GM13977 (cell line): ENCODE results near the gene NOS1AP.

Source experiments
- DNase-seq: peaks from one replicate; pipeline ENCODE4 v3.0.0; 2012; ENCODE audit warnings: low spot score
- in situ Hi-C: fragments of 300-500 bp; cut with MboI; formaldehyde crosslinking; loops from one replicate; pipeline ENCODE4 v1.12.0; 2022; ENCODE audit warnings: low sequenced_read_pairs, low pct_unique_long_range_greater_than_20kb, mixed read lengths, inconsistent platforms; ENCODE audit not compliant: unreplicated experiment
- TF ChIP-seq, protein P1 (sequence below): IDR thresholded peaks from 2 replicates; pipeline ENCODE4 v1.5.1; 2012; ENCODE audit warnings: mild to moderate bottlenecking, control low read depth; ENCODE audit not compliant: insufficient read depth; ENCODE audit errors: extremely low read depth, missing control alignments

NOS1AP gene

DNA sequence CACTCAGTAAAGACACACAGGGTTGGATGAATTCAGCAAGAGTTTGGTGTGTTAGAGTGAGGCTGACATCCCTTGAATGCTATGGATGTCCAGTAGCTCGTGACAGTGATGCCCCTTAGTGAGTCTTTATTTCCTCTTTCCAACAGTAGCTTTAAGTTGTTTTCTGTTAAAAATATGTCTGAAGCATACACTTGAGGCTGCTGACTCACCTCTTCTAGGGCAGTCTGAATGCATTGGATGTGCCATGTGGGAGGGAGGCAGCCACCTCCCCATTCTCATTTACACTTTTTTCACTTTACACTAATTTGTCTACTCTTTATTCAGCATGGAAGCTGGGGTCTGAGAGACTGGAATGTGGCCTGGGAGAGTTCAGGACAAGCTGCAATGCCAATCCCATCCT is 17.6 kb downstream of the NOS1AP start:
- TF ChIP-seq, protein P1, sequence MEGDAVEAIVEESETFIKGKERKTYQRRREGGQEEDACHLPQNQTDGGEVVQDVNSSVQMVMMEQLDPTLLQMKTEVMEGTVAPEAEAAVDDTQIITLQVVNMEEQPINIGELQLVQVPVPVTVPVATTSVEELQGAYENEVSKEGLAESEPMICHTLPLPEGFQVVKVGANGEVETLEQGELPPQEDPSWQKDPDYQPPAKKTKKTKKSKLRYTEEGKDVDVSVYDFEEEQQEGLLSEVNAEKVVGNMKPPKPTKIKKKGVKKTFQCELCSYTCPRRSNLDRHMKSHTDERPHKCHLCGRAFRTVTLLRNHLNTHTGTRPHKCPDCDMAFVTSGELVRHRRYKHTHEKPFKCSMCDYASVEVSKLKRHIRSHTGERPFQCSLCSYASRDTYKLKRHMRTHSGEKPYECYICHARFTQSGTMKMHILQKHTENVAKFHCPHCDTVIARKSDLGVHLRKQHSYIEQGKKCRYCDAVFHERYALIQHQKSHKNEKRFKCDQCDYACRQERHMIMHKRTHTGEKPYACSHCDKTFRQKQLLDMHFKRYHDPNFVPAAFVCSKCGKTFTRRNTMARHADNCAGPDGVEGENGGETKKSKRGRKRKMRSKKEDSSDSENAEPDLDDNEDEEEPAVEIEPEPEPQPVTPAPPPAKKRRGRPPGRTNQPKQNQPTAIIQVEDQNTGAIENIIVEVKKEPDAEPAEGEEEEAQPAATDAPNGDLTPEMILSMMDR = no peak
- in situ Hi-C loops = no loop called here
- DNase-seq = no peak

DNA sequence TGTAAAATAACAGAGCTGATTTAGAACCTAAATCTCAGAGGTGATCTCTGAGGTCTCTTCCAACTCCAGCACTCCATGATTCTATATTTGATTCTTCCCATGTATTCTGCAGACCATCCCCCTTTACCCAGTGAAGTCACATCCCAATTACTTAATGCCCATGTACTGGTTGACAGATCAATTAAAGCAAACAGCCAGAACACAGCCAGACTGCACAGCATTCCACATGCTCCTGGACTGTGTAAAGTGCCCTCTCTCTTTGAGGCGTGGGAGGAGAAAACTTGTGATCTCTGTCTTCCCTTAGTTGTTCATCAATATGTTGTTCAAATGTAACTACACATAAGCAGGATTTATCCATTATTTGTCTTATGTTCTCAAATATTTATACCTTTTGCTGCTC is 18.1 kb downstream of the NOS1AP start:
- TF ChIP-seq, protein P1 = no peak
- DNase-seq = no peak
- in situ Hi-C loops = no loop called here

DNA sequence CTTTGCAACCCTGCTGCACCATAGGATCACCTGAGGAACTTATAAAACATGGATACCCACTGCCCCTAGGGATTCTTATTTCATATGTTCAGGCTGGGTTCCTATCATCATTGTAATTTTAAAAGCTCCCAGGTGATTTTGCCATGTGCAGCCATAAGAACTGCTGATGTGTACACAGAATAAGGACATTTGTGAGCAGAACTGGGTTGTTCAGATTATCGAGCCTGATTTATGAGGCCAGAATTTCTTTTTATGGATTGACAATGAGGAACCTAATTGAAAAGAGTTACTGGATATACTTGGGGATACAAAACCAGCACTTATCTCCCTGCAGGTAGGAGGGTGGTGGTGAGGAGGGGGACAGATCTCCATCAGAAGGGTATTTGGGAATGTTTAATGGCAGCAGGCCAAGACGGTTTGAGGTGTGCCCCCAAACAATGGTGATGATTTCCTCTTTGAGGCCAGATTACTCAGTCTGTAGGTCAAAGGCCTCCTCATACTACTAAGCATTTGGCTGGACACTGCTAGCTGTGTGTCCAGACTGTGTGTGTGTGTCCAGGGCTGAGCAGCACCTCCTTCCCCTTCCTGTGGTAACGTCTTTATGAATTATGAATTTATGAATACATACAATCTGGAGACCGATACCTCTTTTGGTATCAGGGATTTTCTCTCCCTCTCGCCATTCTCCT is 18.9 kb downstream of the NOS1AP start:
- in situ Hi-C loops = no loop called here

DNA sequence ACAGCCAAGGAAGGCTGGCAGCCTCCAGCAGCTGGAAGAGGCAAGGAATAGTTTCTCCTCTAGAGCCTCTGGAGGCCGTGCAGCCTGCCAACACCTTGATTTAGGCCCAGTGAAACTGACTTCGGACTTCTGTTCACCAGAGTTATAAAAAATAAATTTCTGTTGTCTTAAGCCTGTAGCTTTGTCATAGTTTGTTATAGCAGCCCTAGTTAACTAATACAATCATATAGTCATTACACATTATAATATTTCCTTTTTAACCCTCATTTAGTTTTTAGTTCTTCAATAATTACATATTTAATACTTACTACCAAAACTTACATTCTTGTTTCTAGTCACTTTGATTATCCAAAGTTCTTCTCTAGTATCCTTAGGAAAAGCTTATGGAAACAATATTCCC is 20.3 kb downstream of the NOS1AP start:
- no peak for DNase-seq
- TF ChIP-seq, protein P1 = no peak
- in situ Hi-C loops = no loop called here

More for the DNA sequence above, 18.9 kb downstream of the NOS1AP start:
- no peak for DNase-seq
- TF ChIP-seq, protein P1 = no peak

DNA sequence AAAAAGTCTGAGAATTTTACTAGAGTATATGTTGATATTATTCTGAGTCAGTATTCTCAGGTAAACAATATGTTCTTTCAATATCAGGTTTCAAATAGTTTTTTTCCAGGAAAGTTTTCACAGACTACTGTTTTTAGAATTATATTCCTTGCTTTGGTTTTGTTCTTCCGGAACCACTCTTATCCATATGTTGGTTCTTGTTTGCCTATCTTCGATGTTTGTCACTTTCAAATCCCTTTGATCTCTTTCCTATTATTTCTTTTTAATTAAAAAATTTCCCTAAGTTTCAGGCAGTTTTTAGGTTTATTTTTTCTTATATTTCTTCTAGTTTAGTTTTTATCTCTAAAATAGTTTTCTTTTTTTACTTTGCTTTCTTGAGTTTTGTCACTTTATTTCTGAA is 20.9 kb downstream of the NOS1AP start:
- DNase-seq = no peak
- TF ChIP-seq, protein P1 = no peak

DNA sequence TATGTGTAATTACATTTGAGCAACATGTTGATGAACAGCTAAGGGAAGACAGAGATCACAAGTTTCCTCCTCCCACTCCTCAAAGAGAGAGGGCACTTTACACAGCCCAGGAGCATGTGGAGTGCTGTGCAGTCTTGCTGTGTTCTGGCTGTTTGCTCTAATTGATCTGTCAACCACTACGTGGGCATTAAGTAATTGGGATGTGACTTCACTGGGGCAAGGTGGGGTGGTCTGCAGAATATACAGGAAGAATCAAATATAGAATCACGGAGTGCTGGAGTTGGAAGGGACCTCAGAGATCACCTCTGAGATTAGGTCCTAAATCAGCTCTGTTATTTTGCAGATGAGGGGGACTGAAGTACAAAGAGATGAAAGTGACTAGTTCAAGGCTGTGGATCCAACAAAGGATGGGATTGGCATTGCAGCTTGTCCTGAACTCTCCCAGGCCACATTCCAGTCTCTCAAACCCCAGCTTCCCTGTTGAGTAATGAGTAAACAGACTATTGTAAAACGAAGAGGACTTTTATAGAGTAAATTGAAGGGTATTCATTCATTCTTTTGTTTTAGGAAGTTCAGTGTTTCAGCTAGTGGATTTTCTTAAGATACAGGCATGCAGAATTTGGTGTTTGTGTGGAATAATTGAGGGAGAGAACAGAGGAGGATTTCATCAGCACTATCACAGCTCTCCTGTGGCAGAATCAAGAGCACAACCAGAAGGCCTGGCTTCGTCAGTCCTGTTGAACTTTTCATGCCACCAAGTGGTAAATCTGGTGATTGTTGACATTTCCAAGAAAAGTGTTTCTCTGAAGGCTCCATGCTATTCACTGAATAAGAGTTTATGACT is 22.4 kb downstream of the NOS1AP start:
- DNase-seq = no peak
- in situ Hi-C loops = no loop called here
- TF ChIP-seq, protein P1 = no peak

More for the DNA sequence above, 20.9 kb downstream of the NOS1AP start:
- in situ Hi-C loops = no loop called here
